ENCODE data around the gene ATXN7.

GRCh38 chr3:64037084-64037483 is 173.4 kb downstream of the ATXN7 start:
- TF ChIP-seq CTCF (IDR thresholded peaks at IDR 0.05) (no peak), POLR2A (IDR thresholded peaks at IDR 0.05) (no peak), EP300 (IDR thresholded peaks at IDR 0.05) (no peak)
